COLO829 (cell line): ENCODE results near the gene FAM76A.
"Not testable (repeated sequence)": the region's sequence is repeated elsewhere in the genome, so short reads cannot be mapped to it uniquely, and the experiment has no call there.

ENCODE experiments used
- DNase-seq: peaks from one replicate; pipeline ENCODE4 v3.0.0; 2012; ENCODE audit warnings: low spot score

The FAM76A gene

GRCh38 chr1:27778056-27778455 is 52.3 kb downstream of the FAM76A start:
- no peak for DNase-seq

- DNase-seq: no peak
These were observed 53.4 kb downstream of the FAM76A start for GRCh38 chr1:27779122-27779521.

- no peak for DNase-seq
These were observed 57.2 kb downstream of the FAM76A start for GRCh38 chr1:27782950-27783349.

- no peak for DNase-seq
These were observed 58.9 kb downstream of the FAM76A start for GRCh38 chr1:27784700-27785099.

- DNase-seq: no peak
These were observed 60.2 kb downstream of the FAM76A start for GRCh38 chr1:27785781-27786455.

- DNase-seq: peak; percentile 63
These were observed 62.1 kb downstream of the FAM76A start for GRCh38 chr1:27787895-27788294.

- no peak for DNase-seq
These were observed 63.8 kb downstream of the FAM76A start for GRCh38 chr1:27789540-27790041.

GRCh38 chr1:27790270-27790669 is 64.5 kb downstream of the FAM76A start:
- not testable (repeated sequence) for DNase-seq

GRCh38 chr1:27795601-27796000 is 69.8 kb downstream of the FAM76A start:
- DNase-seq: no peak

- DNase-seq: no peak
These were observed 79.0 kb downstream of the FAM76A start for GRCh38 chr1:27804791-27805190.

GRCh38 chr1:27806758-27807157 is 81.0 kb downstream of the FAM76A start:
- no peak for DNase-seq

- no peak for DNase-seq
These were observed 81.6 kb downstream of the FAM76A start for GRCh38 chr1:27807385-27807784.

GRCh38 chr1:27808131-27808530 is 82.4 kb downstream of the FAM76A start:
- not testable (repeated sequence) for DNase-seq

- DNase-seq: no peak
These were observed 84.1 kb downstream of the FAM76A start for GRCh38 chr1:27809883-27810282.

GRCh38 chr1:27811741-27812500 is 86.2 kb downstream of the FAM76A start:
- no peak for DNase-seq
